HG02678 (cell line): ENCODE results near the gene NUCKS1.

ENCODE experiments used
- ATAC-seq: cut with Tn5 transposase; IDR thresholded peaks from one replicate; pipeline ENCODE4 v1.9.1; 2021; ENCODE audit warnings: mild to moderate bottlenecking, moderate library complexity; ENCODE audit not compliant: unreplicated experiment

NUCKS1 gene

DNA sequence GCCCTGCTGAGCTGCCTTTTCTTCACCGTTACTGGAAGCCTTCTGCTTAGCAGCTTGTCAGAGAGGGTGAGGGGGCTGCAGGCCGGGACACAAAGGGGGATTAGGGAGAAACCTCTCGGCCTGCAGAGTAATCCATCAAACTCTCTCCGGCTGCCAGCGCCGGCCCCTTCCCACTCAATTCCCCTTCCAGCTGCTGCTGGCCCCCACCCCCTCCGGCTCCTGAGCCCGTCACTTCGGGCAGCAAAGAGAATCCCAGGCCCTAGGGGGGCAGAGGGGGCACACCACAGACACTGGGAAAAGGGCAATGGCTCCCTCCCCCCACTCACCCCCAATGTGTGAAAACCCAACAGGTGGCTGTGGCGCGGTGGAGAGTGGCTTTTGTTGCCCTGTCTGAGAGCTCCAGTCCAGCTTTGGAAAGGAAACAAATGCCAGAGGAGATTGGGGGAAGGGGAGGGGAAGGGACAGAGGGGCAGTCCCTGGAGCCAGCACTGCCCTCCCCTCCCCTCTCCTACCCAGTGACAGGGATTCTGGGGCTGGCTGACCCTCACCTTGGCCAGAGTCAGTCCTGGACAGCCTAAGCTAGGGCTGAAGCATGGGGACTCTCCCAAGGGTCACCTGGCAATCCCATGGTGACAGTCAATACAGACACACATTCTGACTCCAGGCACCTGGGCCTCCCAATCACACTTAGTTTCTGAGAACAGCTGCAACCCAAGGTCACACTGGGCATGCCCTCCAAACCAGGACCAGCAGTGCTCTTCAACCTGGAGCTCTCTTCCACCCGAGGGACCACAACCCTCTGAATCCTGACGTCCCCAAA, 79.2 kb downstream of the NUCKS1 start:
- ATAC-seq: no peak

- no peak for ATAC-seq
These were observed 79.9 kb downstream of the NUCKS1 start for GRCh38 chr1:205670150-205670446.

DNA sequence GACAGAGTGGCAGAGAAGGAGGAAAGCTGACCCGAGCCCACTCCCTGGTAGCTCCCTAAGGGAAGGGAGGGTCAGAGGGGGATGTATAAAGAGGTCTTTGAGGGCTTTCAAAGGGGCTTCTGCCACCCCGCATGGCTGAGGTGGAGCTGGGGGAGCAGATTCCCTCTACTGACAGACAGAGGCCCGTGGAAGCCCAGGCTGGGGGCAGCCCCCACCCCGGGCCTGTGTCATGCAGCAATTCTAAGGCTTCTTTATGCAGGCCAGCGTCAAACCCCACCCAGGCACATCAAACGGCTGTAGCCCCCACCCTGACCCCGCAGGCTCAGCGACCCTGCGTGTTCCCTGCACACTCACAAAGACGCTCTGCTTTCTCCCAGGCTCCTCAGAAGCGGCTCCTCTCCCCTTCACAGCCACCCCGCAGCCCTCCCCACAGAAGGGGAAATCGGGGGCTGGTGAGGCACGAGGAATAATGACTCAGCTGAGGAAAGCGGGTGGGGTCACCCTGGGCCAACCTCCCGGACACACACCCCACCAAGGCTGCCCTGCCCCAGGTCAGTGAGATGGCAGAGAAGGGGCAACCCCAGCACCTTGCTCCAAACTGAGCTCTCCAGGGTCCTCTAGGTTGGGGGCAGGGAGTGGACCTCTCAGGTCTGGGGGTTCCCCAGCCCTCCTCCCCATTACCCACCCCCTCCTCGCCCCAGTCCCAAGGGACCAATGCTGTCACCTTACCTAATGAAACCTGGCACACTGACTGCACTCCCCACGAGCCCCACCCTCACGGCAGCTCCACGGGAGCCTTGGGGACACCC, 80.4 kb downstream of the NUCKS1 start:
- peak; percentile 40 for ATAC-seq

- peak; percentile 31 for ATAC-seq
These were observed 81.0 kb downstream of the NUCKS1 start for GRCh38 chr1:205668951-205669340.

DNA sequence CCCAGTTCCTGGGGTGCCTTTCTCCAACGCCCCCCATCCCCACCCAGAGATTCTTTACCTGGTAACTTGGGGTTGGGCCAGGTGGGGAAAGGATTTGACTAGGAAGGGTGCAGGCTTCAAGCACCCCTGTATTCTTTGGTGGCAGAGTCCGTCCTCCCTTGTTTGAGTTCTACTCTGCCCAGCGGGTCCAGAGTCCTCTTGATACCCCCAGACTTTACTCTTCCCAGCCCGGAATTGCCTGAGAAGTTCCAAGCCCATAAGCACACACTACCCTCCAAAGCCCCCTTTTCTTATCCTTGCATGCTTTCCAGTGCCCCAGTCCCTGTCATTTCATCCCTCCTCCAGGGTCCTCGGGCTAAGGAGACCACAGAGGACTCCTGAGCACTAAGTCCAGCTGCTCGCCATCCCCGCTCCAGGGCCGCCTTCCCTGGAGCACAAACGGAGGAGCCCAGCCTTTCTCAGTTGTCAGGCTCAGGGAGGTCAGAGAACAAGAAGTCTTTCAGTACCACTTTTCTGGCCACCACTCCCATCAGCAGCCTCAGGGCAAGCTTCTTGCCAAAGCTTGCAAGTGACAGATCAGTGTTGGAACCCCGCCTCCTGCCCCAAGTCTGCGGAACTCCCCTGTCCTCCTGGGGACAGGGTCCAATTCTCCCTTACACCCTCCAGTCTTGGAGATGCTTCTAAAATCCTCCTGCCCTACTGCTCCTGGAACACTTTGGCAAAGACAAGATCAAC, 81.9 kb downstream of the NUCKS1 start:
- ATAC-seq: no peak

DNA sequence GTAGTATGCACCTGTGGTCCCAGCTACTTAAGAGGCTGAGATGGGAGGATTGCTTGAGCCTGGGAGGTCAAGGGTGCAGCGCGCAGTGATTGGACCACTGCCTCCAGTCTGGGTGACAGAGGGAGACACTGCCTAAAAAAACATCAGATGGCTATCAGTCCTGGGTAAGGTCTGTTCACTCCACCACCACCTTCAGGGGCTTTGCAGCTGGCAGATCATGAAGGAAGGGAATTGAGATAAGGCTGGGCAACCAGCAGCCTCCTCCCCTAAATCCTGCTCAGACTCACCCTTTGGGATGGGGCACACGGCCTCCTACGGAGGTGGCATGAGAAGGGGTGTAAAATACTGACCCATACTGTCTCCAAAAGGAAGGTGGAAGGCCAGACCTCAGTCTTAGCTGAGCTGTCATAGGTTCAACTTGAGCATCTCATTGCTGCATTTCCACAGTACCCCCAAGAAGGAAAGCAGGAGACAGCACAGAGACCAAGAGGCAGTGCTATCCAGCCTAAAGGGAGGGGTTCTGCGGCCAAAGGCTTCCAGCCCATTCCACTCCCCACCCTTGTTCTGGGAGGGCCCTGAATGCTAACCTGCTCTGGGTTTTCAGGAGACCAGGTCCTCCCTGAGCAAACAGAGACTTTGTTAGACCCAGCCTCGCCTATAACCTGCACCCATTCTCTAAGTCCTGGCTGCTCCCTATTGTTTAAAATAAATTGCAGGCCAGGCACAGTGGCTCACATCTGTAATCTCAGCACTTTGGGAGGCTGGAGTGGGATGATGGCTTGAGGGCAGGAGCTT, 83.4 kb downstream of the NUCKS1 start:
- no peak for ATAC-seq

GRCh38 chr1:205665201-205666045, 84.6 kb downstream of the NUCKS1 start:
- ATAC-seq: no peak

DNA sequence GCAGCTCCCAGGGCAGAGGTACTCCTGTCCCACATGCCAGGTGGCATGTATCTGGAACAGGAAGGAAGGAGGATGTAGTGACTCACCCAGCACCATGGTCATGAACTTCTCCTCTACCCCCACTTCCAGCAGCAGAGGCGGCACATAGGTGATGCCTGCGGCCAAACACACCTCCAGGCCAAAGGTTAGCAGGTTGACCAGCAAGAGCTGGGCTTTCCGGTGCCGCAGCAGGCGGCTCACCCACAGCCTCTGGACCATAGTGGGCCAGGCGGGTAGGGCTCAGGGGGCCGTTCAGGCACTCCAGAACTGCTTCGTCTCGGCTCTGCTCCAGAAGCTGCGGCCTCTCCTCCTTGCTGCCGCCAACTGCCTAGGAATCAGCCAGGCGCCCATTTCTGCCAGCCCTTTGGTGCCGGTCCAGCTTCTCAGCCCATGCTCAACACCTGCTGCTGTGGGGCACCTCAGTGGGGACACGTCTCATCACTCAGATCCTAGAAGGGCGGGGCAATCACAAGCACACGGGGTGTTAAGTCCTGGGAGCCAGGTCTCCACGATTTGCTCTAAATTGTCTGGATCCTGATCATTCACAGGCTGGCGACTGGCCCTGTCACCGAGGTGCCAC, 85.5 kb downstream of the NUCKS1 start:
- ATAC-seq: no peak

DNA sequence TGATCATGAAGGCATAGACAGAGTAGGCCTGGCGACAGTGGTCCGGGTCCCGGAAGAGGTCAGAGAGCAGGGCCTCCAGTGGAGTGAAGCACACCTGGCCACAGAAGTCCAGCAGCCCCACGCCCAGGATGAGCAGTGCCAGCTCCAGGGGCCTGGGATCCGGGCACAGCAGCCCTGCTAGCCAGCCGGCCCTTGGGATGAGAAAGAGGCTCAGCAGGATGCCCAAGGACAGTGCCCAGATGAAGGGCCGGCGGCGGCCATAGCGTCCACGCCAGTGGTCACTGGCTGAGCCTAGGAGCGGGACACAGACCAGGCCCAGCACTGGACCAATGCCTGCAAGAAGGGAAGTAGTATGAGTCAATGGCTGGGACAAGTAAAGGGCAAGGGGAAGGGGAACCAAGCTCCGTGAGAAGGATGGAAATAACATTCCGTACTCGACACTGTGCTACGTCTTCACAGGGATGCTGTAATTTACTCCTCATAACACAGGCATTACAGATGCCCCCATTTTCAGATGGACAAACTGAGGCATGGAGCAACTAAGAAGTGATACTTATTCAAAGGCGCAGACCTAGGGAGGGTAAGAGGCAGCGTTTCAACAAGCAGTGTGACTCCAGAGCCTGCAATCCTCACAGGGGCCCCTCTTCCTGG, 86.6 kb downstream of the NUCKS1 start:
- ATAC-seq: no peak
